Omental fat pad (tissue), 4 donors: ENCODE results near the gene DDX20. TPM values are rescaled to one million over a fixed set of nuclear protein-coding genes. Genes with fewer than 3 reads are reported as not detected.

Experiments
- ATAC-seq: fragments of 150-250 bp; one replicate; pipeline ENCODE4 v1.9.1; 2016; ENCODE audit warnings: mild to moderate bottlenecking, moderate library complexity; ENCODE audit not compliant: low FRiP score
- DNase-seq: peaks from one replicate; pipeline ENCODE4 v3.0.0-alpha.2; 2019; ENCODE audit warnings: low spot score
- total RNA-seq, 4 donors: library from RNA; depleted of rRNA; stranded (reverse); fragments of >200 nt; gene quantifications; one replicate each; pipeline ENCODE4 v1.1.0, GENCODE V29; 2016
- TF ChIP-seq, protein P1 (sequence below), 3 donors: fragments of 450-650 bp; IDR thresholded peaks; one replicate each; pipeline ENCODE4 v1.5.1; 2016 to 2017; ENCODE audit warnings: antibody characterized with exemption in 3 of 3, mild to moderate bottlenecking in 3 of 3, moderate library complexity in 2 of 3

The DDX20 gene
- total RNA-seq, 4 donors from 2014 or later: 12.8 to 24.7 (median 21.3) TPM

DNA sequence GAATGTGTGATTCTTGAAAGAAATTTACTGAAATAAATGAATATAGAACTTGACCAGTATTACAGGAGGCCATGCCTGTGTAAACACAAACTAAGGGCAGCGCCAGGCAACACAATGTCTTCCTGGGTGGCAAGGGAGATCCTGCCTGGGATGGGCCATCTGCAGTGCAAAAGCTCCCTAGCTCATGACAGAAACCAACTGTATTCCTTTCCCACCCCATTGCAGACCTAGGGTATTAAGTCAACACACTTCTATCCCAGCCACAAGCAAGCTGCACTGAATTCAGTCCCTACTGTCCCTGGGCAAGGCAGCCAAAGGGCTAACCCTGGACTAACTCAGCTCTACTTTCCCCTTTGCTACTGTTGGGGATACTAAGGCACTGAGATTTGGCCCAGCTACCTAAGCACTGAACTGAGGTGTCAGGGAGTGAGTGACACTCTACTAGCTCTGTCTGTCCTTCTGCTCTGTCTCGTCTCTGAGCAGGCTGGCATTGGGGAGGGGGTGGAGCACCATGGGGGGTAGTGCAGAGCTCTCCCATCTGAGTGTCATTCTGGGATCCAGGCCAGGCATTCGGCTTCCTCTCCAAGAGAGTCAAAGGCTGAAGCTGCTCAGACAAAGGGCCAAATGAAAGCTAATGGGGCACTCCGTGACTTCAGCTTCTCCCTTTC is 19.0 kb upstream of the DDX20 start:
- DNase-seq: no peak
- TF ChIP-seq, protein P1, sequence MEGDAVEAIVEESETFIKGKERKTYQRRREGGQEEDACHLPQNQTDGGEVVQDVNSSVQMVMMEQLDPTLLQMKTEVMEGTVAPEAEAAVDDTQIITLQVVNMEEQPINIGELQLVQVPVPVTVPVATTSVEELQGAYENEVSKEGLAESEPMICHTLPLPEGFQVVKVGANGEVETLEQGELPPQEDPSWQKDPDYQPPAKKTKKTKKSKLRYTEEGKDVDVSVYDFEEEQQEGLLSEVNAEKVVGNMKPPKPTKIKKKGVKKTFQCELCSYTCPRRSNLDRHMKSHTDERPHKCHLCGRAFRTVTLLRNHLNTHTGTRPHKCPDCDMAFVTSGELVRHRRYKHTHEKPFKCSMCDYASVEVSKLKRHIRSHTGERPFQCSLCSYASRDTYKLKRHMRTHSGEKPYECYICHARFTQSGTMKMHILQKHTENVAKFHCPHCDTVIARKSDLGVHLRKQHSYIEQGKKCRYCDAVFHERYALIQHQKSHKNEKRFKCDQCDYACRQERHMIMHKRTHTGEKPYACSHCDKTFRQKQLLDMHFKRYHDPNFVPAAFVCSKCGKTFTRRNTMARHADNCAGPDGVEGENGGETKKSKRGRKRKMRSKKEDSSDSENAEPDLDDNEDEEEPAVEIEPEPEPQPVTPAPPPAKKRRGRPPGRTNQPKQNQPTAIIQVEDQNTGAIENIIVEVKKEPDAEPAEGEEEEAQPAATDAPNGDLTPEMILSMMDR (IDR thresholded peaks at IDR 0.05): no peak
- ATAC-seq: no peak

DNA sequence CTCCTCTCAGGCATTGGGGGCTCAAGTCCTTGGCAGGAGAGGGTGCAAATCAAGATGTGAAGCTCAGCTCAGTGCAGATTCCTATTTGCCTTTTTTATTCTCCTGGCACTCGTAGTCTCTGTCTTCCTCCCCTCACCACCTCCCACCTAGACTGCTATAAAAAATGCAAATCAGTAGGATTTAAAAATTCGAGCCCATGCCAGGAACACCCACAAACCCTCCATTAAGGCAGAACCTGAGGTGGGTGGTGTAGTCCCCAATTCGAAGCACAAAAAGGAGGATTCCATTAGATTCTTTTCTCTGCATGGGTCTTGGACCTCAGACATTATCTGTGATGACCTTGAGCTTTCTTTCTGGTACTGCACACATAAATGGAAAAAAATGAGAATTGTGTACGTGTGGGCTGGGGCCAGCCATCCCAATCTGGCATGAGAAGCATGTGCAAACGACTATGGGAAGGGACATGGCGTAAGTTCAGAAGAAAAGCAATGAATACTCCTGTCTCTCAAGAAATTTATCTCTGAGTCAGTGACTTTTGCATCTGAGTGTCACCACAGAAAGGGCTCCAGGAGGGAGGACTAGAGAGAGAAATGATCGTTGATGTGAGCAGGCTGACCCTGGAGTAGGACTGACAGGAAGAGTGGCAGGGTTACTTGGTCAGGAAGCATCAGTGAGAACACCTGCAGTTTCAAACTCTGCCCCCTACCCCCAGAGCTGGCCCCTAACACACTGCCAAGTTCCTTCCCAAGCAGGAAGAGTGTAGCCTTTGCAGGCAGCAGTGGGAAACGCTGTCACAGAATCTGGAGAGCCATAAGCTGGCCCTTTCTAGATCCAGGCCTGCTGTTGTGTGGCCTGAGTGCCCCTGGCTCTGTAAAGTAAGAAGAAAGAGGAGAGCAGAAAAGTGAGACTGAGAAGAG is 18.2 kb upstream of the DDX20 start:
- TF ChIP-seq, protein P1 (IDR thresholded peaks at IDR 0.05): no peak
- DNase-seq: no peak
- no peak for ATAC-seq

GRCh38 chr1:111738133-111738435 is 17.6 kb upstream of the DDX20 start:
- TF ChIP-seq, protein P1 (IDR thresholded peaks at IDR 0.05): no peak
- no peak for DNase-seq
- no peak for ATAC-seq

DNA sequence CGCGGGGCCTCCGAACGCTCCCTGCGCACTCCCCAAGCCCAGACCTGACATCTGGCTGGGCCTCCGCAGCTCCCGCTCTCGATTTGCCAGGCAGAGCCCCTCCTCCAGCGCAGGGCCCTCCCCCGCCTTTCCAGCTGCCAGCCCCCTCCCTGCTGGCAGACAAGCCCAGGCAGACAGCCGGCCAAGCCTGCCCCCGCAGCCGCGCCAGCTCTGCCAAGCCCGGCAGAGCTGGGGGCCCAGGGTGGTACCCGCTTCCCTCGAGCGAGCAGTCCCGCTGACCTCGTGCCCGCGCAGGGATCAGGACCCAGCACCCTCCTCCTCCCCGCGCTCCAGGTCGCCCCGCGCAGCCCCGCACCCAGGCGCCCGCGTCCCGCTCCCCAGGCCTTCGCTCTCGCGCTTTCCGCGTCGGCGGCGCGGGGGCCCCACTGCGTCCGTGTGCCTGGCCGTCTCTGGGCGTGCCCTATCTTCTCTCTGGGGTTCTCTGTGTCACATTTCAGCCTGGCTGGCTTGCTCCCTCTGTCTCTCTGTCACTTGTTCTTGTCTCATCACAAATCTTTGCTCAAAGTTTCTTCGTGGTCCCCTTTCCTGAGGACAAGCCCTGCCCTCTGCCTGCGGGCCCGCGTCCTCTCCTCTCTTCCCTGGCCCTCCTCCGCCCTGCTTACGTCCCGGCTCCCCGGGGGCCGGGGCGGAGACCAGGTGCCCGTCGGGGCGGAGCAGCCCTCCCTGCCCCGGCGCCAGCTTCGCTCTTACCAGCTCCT is 17.1 kb upstream of the DDX20 start:
- TF ChIP-seq, protein P1 (IDR thresholded peaks at IDR 0.05): no peak
- ATAC-seq: peak; percentile 70
- DNase-seq: no peak

- DNase-seq (peak; percentile 50), ATAC-seq (peak; percentile 88)
- TF ChIP-seq, protein P1 (IDR thresholded peaks at IDR 0.05): no peak
These were observed 16.3 kb upstream of the DDX20 start, which contains the start of gene INKA2 for GRCh38 chr1:111739194-111739924. Gene INKA2 (minus strand): TSS chr1:111739395. CDS start chr1:111739242, 153 bp downstream.
